CD4-positive, alpha-beta T cell (primary cell): ENCODE data around the gene SEC24A. TPM values are rescaled to one million over a fixed set of nuclear protein-coding genes. Genes with fewer than 3 reads are reported as not detected.

Experiments
- ATAC-seq: fragments of 200-7000 bp; cut with Tn5 transposase; one replicate; pipeline ENCODE4 v1.10.0; 2022; ENCODE audit warnings: mild to moderate bottlenecking; ENCODE audit not compliant: poor library complexity
- CTCF ChIA-PET: fragments of 350-600 bp; sonication (Branson Sonifier 250); formaldehyde crosslinking; loops from one replicate; lab custom pipeline; 2021; ENCODE audit warnings: antibody characterized with exemption, inconsistent platforms; lab: Charles Lee
- POLR2A ChIA-PET: fragments of 350-600 bp; sonication (Branson Sonifier 250); formaldehyde crosslinking; loops from one replicate; lab custom pipeline; 2021; ENCODE audit warnings: antibody characterized with exemption, inconsistent platforms; lab: Charles Lee
- DNase-seq, 14 experiments: peaks; one replicate each; pipeline ENCODE4 v3.0.0-alpha.2; 2013 to 2020; ENCODE audit warnings: mixed read lengths in 2 of 14
- H3K27ac ChIP-seq, 2 donors: one replicate each; pipeline versions ENCODE4 v1.5.1 to v1.7.0; 2013; ENCODE audit warnings: low read length in 2 of 2, low read depth in 1 of 2, mild to moderate bottlenecking in 1 of 2
- H3K27me3 ChIP-seq, 2 experiments: 1 replicate in 1 of 2; 2 replicates in 1 of 2; pipeline versions ENCODE4 v1.6.1 to v1.7.0; 2013; ENCODE audit warnings: low read length in 2 of 2, control low read depth in 1 of 2, mild to moderate bottlenecking in 1 of 2, moderate library complexity in 1 of 2; ENCODE audit not compliant: insufficient read depth in 2 of 2, control insufficient read depth in 1 of 2
- H3K36me3 ChIP-seq: one replicate; pipeline ENCODE4 v1.6.1; 2013; ENCODE audit warnings: low read length, control low read depth; ENCODE audit not compliant: insufficient read depth
- H3K4me1 ChIP-seq: one replicate; pipeline ENCODE4 v1.6.1; 2013; ENCODE audit warnings: low read length, control low read depth; ENCODE audit not compliant: insufficient read depth
- H3K4me3 ChIP-seq: one replicate; pipeline ENCODE4 v1.5.1; 2013; ENCODE audit warnings: mild to moderate bottlenecking, low read length, moderate library complexity
- H3K9me3 ChIP-seq, 2 experiments: 1 replicate in 1 of 2; 2 replicates in 1 of 2; pipeline versions ENCODE4 v1.6.1 to v1.7.0; 2013; ENCODE audit warnings: low read length in 2 of 2, mild to moderate bottlenecking in 2 of 2, control low read depth in 1 of 2, moderate library complexity in 1 of 2; ENCODE audit not compliant: control insufficient read depth in 1 of 2, insufficient read depth in 1 of 2
- H3K27ac Mint-ChIP-seq: one replicate; pipeline ENCODE4 v1.8.0; 2020; ENCODE audit warnings: mixed read lengths
- H3K27me3 Mint-ChIP-seq: one replicate; pipeline ENCODE4 v1.8.0; 2021; ENCODE audit warnings: mixed read lengths
- H3K36me3 Mint-ChIP-seq: one replicate; pipeline ENCODE4 v1.8.0; 2021; ENCODE audit warnings: low read depth, mixed read lengths
- H3K4me1 Mint-ChIP-seq: one replicate; pipeline ENCODE4 v1.8.0; 2021; ENCODE audit warnings: low read depth, mixed read lengths
- H3K4me3 Mint-ChIP-seq: one replicate; pipeline ENCODE4 v1.8.0; 2020; ENCODE audit warnings: mild to moderate bottlenecking, mixed read lengths
- H3K9me3 Mint-ChIP-seq: one replicate; pipeline ENCODE4 v1.8.0; 2020; ENCODE audit warnings: mixed read lengths
- intact Hi-C, 2 experiments: fragments of 100-400 bp; cut with DNase I in 1 of 2; cut with micrococcal nuclease in 1 of 2; formaldehyde crosslinking; loops; one replicate each; pipeline versions ENCODE4 v1.15.1 to v1.9.0; 2023 to 2025; cut with DNase I, micrococcal nuclease
- total RNA-seq, 174 experiments: library from RNA in 2 of 174; stranded (reverse) in 2 of 174; gene quantifications; one replicate each; pipeline ENCODE4 v1.2.3 and lab custom pipeline; 2021 to 2026
- TF ChIP-seq, protein P1 (sequence below): fragments of 200-600 bp; IDR thresholded peaks from one replicate; pipeline ENCODE4 v1.8.0; 2022; ENCODE audit warnings: antibody characterized with exemption, mild to moderate bottlenecking

The SEC24A gene
- total RNA-seq, 2 experiments from 2014 or later: 11.7 to 12.3 TPM

DNA sequence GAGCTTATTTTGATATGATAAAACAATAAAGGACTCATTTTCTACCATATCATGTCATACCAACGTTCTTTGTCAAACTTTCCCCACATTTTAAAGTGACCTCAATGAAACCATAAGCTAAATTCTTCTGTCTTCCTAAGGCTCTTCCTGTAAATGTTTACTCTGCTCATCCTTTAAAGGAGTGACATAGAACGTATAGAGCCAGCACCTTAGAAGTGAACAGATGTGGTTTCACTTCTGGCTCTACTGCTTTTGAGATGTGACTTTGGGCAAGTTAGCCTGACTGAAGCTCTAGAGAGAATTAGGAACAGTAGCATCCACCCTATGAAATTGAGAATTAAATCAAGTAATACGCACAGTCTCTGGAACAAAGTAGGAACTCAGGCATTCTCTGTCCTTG, 40.0 kb upstream of the SEC24A start:
- ATAC-seq: no peak
- H3K27ac Mint-ChIP-seq: peak overlapping the region; percentile 60
- intact Hi-C loops: no loop called here
- ChIA-PET CTCF (interaction anchor here (1.8 kb wide), 1 partner anchor 21 kb away, joined by 5 read pairs; no protein-coding TSS in a partner anchor), POLR2A (no interaction called here)
- no peaks in the 10 kb centered on the region for H3K27me3 ChIP-seq
- H3K4me3 ChIP-seq: no peak overlapping the region
- peaks cover 73% of the 10 kb centered on the region for H3K36me3 ChIP-seq
- no peaks in the 10 kb centered on the region for H3K9me3 Mint-ChIP-seq
- peak overlapping the region in 1 of 2 donors; percentile 10 for H3K27ac ChIP-seq
- no peaks in the 10 kb centered on the region for H3K9me3 ChIP-seq
- no peak overlapping the region for H3K4me3 Mint-ChIP-seq
- H3K4me1 Mint-ChIP-seq: peaks cover 11% of the 10 kb centered on the region
- no peaks in the 10 kb centered on the region for H3K27me3 Mint-ChIP-seq
- TF ChIP-seq, protein P1, sequence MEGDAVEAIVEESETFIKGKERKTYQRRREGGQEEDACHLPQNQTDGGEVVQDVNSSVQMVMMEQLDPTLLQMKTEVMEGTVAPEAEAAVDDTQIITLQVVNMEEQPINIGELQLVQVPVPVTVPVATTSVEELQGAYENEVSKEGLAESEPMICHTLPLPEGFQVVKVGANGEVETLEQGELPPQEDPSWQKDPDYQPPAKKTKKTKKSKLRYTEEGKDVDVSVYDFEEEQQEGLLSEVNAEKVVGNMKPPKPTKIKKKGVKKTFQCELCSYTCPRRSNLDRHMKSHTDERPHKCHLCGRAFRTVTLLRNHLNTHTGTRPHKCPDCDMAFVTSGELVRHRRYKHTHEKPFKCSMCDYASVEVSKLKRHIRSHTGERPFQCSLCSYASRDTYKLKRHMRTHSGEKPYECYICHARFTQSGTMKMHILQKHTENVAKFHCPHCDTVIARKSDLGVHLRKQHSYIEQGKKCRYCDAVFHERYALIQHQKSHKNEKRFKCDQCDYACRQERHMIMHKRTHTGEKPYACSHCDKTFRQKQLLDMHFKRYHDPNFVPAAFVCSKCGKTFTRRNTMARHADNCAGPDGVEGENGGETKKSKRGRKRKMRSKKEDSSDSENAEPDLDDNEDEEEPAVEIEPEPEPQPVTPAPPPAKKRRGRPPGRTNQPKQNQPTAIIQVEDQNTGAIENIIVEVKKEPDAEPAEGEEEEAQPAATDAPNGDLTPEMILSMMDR: no peak
- peaks cover 5% of the 10 kb centered on the region for H3K4me1 ChIP-seq
- DNase-seq: peak in 1 of 14 experiments; percentile 33
- peaks cover 90% of the 10 kb centered on the region for H3K36me3 Mint-ChIP-seq

DNA sequence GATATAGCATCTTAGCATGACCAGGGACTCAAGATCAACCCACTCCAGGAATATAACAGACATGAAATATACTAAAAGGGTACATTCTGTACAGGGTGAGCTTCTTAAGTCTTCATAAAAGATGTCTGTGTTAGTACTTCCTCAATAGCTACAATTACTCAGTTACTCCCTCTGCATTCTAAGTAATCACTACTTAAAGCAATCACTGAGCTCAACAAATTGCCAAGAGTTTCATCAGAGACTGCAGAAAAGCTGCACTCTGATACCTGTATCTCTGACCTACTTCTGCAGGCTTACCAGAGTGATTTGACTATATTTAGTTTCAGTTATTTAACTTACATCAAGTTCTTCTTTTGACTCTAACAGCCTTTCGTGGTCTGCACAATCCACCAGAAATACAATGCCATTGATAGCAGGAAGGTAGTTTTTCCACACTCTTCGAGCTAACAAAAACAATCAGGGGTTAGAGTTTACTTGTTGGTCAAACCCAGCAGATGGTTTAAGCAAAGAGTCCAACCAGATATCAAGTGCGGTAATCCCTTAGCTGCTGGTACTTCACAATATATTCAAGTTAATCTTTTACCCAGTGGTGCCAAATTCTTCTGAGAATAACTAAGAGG, 39.2 kb upstream of the SEC24A start:
- TF ChIP-seq, protein P1: no peak
- no peaks in the 10 kb centered on the region for H3K27me3 ChIP-seq
- peaks cover 75% of the 10 kb centered on the region for H3K36me3 ChIP-seq
- CTCF ChIA-PET: interaction anchor here (0.8 to 1.8 kb wide), 2 partner anchors 22 to 320 kb away, joined by 3 to 5 read pairs; no protein-coding TSS in a partner anchor
- Mint-ChIP-seq H3K36me3 (peaks cover 90% of the 10 kb centered on the region), H3K4me1 (peaks cover 11% of the 10 kb centered on the region), H3K27me3 (no peaks in the 10 kb centered on the region), H3K4me3 (no peak overlapping the region), H3K9me3 (no peaks in the 10 kb centered on the region), H3K27ac (peak overlapping the region; percentile 60)
- POLR2A ChIA-PET: no interaction called here
- H3K9me3 ChIP-seq: no peaks in the 10 kb centered on the region
- DNase-seq (no peak), ATAC-seq (no peak)
- H3K4me1 ChIP-seq: peaks cover 5% of the 10 kb centered on the region
- H3K4me3 ChIP-seq: no peak overlapping the region
- peak overlapping the region in 1 of 2 donors; percentile 10 for H3K27ac ChIP-seq
- intact Hi-C loops: no loop called here

DNA sequence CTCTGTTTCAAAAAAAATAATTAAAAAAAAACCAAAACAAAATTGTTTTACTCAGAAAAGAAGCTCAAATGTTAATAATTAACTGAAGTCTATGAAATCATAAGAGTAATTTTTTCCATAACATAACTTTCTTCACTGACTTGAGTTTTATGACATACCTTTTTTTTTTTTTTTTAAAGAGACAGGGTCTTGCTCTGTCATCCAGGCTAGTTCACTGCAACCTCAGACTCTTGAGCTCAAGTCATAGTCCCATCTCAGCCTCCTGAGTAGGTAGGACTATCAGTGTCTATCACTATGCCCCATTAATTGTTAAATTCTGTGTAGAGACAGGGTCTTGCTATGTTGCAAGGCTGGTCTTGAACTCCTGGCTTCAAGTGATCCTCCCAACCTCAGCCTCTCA, 37.9 kb upstream of the SEC24A start:
- Histone ChIP-seq H3K4me1 (peaks cover 5% of the 10 kb centered on the region), H3K36me3 (peaks cover 64% of the 10 kb centered on the region), H3K4me3 (no peak overlapping the region), H3K9me3 (no peaks in the 10 kb centered on the region), H3K27ac (no peak overlapping the region), H3K27me3 (no peaks in the 10 kb centered on the region)
- ChIA-PET POLR2A (interaction anchor here (0.6 to 0.7 kb wide), 4 partner anchors 10 to 537 kb away, joined by 3 to 4 read pairs (median 4); no protein-coding TSS in a partner anchor), CTCF (interaction anchor here (0.7 kb wide), 2 partner anchors 27 to 367 kb away, joined by 4 read pairs; no protein-coding TSS in a partner anchor)
- TF ChIP-seq, protein P1: no peak
- Mint-ChIP-seq H3K4me1 (peaks cover 11% of the 10 kb centered on the region), H3K9me3 (no peaks in the 10 kb centered on the region), H3K36me3 (peaks cover 82% of the 10 kb centered on the region), H3K27ac (peak overlapping the region; percentile 36), H3K4me3 (no peak overlapping the region), H3K27me3 (no peaks in the 10 kb centered on the region)
- DNase-seq: no peak
- intact Hi-C loops: no loop called here
- no peak for ATAC-seq
